Measurements from ENCODE around the gene PDLIM7.
A peak's percentile ranks its signal among the peaks of the same experiment; 100 is the strongest.
"Not testable (repeated sequence)": the region's sequence is repeated elsewhere in the genome, so short reads cannot be mapped to it uniquely, and the experiment has no call there.

The PDLIM7 gene

GRCh38 chr5:177491983-177492746 is 5.2 kb downstream of the PDLIM7 start:
- no peak for DNase-seq (ENCODE audit: low spot score)

GRCh38 chr5:177491429-177491945 is 5.9 kb downstream of the PDLIM7 start:
- DNase-seq (ENCODE audit: low spot score) = peak; percentile 58

DNA sequence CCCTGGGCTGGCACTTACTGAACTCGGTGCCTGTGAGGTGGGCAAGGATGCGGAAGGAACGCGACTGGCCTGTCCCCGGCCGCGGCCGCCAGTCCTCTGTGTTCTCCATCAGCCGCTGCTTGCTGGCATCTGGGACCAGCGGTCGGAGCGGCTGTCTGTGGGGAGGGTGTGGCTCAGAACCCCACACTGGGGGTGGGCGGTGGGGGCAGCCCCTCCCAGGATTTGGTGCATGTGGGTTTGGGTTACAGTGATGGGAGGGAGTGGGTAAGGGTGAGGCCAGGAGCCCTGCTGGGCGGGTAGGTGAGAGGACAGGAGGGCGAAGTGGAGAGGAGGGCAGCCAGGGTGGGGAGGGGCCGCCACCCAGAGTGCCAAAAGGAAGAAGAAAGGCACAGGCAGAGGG is 6.4 kb downstream of the PDLIM7 start:
- DNase-seq (ENCODE audit: low spot score) = no peak

- DNase-seq (ENCODE audit: low spot score) = no peak
These were observed 7.0 kb downstream of the PDLIM7 start for GRCh38 chr5:177490311-177490991.

GRCh38 chr5:177489119-177489716 is 8.2 kb downstream of the PDLIM7 start:
- DNase-seq (ENCODE audit: low spot score) = no peak

DNA sequence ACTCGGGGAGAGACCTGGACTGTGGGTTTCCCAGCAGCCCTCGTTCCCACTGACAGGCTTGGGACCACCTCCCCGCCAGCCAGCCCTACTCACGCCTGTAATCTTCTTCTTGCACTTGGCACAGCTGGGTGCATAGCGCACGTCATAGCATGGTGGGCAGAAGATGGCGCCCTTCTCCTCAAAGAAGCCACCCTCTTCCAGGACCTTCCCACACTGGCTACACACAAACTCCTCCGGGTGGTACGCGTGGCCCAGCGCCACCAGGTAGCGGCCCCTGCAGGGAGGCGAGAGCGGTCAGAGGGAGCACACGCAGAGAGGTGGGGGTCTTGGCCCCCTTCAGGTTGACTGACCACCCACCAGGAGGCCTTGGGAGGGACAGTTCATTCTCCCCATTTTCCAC is 9.4 kb downstream of the PDLIM7 start:
- DNase-seq (ENCODE audit: low spot score) = no peak

- no peak for DNase-seq (ENCODE audit: low spot score)
These were observed 10.3 kb downstream of the PDLIM7 start for GRCh38 chr5:177487144-177487543.

DNA sequence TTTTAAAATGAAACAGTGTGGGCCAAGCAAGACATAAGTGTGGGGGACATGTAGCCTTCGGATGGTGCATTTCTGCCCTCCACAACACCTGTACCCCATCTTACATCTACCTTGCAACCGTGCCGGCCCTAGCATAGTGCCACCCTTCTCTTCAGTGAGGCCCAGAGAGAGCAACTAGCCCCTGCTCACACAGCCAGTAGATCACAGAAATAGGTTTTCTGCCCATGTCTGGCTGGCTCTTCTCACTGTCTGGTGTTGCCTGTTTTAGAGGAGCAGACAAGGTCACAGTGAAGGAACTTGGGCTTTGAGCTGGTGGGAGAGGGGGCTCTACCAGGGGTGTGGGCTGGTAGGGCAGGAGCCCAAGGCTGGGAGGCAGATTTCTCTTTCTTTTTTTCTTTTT is 11.1 kb downstream of the PDLIM7 start:
- DNase-seq (ENCODE audit: low spot score) = no peak

DNA sequence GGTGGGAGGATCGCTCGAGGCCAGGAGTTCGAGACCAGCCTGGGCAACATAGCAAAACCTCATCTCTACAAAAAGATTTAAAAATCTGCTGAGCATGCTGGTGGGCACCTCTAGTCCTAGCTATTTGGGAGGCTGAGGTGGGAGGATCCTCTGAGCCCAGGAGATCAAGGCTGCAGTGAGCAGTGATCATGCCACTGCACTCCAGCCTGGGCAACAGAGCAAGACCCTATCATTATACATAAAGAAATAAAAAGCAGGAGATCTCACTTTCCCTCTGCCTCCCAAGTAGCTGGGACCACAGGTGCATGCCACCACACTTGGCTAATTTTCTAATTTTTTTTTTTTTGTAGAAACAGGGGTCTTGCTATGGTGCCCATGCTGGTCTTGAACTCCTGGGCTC is 11.7 kb downstream of the PDLIM7 start:
- not testable (repeated sequence) for DNase-seq (ENCODE audit: low spot score)

DNA sequence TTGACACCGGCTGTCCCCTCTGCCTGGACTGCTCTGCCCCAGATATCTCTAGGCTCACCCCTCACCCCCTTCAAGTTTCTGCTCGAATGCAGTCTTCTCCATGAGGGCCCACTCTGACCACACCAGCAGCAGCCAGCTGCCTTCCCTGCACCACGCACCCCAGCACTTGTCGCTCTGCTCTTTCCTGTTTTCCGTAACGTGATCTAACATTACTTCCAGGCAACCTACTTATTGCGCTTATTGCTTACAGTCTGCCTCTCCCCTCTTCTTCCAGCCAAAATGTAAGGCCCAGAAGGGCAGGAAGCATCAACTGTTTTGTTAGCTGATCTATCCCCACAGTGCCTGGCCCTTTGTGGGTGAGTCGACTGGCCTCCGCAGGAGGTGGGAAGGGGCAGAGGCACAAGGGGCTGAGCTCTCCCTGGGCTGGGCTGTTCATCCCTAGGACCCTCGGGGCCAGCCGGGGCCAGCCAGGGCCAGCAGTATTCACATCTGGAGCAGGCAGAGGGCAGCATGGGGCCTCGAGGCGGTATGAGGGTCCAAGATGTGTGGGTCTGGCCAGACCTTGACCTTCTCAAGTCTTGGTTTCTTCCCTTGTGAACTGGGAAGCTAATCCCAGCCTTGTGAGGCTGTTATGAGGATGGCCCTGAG is 12.4 kb downstream of the PDLIM7 start:
- no peak for DNase-seq (ENCODE audit: low spot score)

GRCh38 chr5:177483994-177484901 is 13.2 kb downstream of the PDLIM7 start:
- DNase-seq (ENCODE audit: low spot score) = no peak

- DNase-seq (ENCODE audit: low spot score) = no peak
These were observed 14.4 kb downstream of the PDLIM7 start for GRCh38 chr5:177483042-177483441.

- DNase-seq (ENCODE audit: low spot score) = no peak
These were observed 15.0 kb downstream of the PDLIM7 start for GRCh38 chr5:177482359-177482795.

- DNase-seq (ENCODE audit: low spot score) = peak; percentile 52
These were observed 17.6 kb downstream of the PDLIM7 start for GRCh38 chr5:177479774-177480173.

GRCh38 chr5:177478711-177479646 is 18.4 kb downstream of the PDLIM7 start:
- peak; percentile 87 for DNase-seq (ENCODE audit: low spot score)

DNA sequence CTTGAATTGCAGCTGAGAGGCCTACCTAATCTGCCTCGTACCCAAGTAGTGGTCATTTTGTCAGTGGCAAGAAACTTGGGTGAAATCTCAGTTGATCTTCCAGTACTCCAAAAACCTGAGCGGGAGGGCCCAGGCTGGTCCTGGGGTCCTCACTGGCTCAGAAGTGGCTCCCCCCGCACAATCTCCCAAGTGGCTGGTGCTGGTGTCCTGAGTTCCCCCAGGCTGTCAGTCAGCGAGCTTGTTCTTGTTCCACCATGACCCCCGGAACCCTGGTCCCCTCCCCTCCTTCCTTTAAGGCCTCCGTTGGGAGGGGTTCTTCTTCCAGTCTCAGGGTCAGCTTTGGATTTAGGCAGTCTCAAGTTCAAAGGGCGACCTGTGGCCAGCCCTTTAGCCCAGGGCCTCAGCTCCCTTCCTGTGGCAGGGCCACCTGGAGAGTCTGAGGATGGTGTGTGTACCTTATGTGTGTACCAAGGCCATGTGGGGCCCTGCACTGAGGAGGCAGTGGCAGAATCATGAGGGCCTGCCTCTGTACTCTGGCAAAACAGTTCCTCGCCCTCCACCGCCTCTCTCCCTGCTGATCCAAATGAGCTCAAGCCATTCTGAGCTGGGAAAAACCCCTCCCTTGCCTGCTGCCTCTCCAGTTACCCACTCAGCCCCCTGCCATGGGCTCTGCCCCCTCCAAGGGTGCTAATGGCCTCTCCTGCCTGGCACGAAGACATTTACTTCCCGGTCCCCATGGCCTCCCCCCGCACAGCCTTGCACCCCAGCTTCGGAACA is 19.5 kb downstream of the PDLIM7 start:
- no peak for DNase-seq (ENCODE audit: low spot score)

DNA sequence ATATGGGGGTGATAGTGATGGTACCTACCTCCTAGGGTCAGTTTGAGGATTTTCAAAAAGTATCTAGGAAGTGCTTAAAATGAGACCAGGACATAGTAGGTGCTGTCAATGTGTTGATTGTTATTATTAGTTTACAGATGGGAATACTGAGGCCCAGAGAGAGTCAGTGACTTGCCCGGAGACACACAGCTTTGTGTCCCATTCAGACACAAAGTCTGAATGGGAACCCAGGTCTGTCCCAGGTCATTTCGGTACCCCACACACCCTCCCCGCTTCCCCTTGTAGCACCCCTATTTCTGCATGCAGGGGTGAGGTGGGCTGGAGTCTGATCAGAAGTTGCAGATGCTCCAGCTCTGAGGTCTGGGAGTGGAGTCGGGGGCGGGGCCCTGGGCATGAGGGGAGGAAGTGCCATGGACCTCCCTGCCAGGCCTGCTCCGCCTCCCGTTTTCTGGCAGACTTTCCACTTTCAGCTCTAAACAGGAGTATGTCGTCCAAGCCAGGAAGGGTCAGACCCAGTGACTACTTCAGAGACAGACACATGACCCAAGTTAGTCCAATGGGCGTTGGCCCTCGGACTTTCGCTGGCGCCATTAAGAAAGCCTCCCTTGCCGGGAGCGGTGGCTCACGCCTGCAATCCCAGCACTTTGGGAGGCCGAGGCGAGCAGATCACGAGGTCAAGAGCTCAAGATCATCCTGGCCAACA is 20.7 kb downstream of the PDLIM7 start:
- DNase-seq (ENCODE audit: low spot score) = no peak
